Subcutaneous abdominal adipose tissue (tissue), 5 donors: ENCODE measurements around the gene HRH3.

Experiments used
- H3K27ac ChIP-seq: one replicate; pipeline ENCODE4 v1.7.0; 2013; ENCODE audit warnings: low read depth, mild to moderate bottlenecking, inconsistent platforms, low read length, moderate library complexity
- H3K27me3 ChIP-seq, 5 donors: one replicate each; pipeline ENCODE4 v1.7.0; 2013; ENCODE audit warnings: low read length in 5 of 5, inconsistent platforms in 1 of 5; ENCODE audit not compliant: control insufficient read depth in 5 of 5, insufficient read depth in 4 of 5
- H3K36me3 ChIP-seq, 5 donors: one replicate each; pipeline ENCODE4 v1.7.0; 2013; ENCODE audit warnings: low read length in 5 of 5; ENCODE audit not compliant: control insufficient read depth in 5 of 5, insufficient read depth in 5 of 5
- H3K4me1 ChIP-seq, 5 donors: one replicate each; pipeline ENCODE4 v1.7.0; 2013; ENCODE audit warnings: low read length in 5 of 5, mild to moderate bottlenecking in 3 of 5, moderate library complexity in 1 of 5; ENCODE audit not compliant: control insufficient read depth in 5 of 5, insufficient read depth in 5 of 5
- H3K4me3 ChIP-seq, 5 donors: one replicate each; pipeline ENCODE4 v1.7.0; 2013; ENCODE audit warnings: low read length in 5 of 5, low read depth in 1 of 5
- H3K9ac ChIP-seq, 5 donors: one replicate each; pipeline ENCODE4 v1.7.0; 2013; ENCODE audit warnings: low read length in 5 of 5, mild to moderate bottlenecking in 4 of 5, moderate library complexity in 3 of 5
- H3K9me3 ChIP-seq, 5 donors: one replicate each; pipeline ENCODE4 v1.7.0; 2013; ENCODE audit warnings: low read length in 5 of 5; ENCODE audit not compliant: control insufficient read depth in 5 of 5
- donor health status: healthy.
- donor health status: healthy.
- donor health status: healthy.
- donor health status: healthy.
- donor health status: healthy.

Gene HRH3

DNA sequence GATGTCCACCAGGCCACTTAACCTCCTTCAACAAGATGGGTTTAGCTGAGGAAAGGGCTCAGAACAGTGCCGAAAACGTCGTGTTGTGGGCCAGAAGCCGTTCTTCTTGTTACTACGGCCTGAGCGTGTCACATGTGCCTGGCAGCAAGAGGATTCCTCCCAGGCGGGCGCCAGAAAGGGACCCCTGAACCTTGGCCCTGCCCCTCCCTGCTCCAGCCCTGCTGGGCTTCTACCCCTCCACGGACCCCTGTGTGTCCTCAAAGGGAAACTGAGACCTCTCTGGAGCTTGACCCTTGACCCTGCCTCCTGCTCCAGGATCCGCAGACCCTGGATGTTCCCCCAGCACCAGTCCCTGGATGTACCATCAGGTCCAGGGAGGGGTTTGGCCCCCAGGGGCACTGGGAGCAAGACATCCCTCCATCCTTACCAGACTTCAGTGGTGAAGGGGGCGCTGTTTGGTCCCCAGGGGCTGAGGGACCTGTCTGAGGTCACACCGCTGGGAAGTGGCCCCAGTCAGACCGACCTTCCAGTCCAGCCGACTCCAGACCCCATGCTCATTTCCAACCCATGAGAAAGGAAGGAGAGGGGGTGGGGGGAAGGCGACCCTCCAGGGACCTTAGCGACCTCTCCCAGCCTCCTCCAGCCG, 10.1 kb downstream of the HRH3 start:
- H3K4me1 ChIP-seq: peaks cover 4 to 23% (median 12%) of the 10 kb centered on the region in 5 donors
- peaks cover 0 to 2% (median 0%) of the 10 kb centered on the region in 5 donors for H3K36me3 ChIP-seq
- H3K27ac ChIP-seq: no peak overlapping the region
- no peak overlapping the region for H3K9ac ChIP-seq
- H3K9me3 ChIP-seq: no peaks in the 10 kb centered on the region
- H3K4me3 ChIP-seq: no peak overlapping the region
- H3K27me3 ChIP-seq: peaks cover 32 to 41% (median 40%) of the 10 kb centered on the region in 5 donors

DNA sequence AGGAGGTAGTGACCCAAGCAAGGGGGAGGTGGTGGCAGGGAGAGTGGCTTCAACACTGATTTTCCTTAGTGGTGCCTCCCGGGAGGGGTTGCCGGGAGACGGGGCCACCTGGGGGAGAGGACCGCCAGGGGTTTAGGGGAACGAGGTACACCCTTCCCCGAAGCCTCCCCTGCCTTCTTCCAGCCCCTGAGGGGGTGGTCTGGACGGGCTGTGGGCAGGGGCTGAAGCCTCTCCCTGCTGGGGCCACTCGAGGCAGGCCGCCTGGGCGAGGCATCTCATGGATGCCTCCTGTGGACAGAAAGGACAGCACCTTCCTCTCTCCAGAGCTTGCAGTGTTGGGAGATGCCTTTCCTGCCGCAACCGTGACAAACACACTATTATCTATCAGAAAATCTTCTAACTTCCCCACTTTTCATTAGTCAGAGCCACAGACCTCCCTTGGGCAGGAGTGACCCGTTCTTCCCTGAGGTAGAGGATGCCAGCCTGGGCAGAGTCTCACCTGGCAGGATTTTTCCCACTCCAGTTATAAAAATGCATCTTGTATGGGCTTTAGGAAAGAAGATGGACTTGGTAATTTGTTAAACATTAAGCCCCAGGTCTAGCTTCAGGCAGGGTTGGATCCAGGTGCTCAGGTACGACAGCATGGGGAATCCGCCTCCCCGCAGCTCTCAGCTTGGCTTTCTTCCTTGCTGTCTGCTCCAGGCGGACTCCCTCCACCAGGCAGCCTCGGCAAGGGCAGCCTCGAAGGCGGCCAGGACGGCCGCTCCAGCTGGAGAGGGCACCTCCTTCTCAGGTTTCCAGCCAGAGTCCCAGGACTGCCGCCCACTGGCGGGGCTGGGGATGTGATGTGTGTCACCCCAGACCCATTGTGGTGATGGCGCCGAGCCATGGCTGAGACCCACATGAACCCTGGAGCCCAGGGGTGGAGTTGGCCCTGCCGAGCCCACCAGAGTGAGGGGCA, 11.0 kb downstream of the HRH3 start:
- Histone ChIP-seq H3K36me3 (peaks cover 0 to 2% (median 0%) of the 10 kb centered on the region in 5 donors), H3K9ac (no peak overlapping the region), H3K27me3 (peaks cover 24 to 33% (median 32%) of the 10 kb centered on the region in 5 donors), H3K27ac (no peak overlapping the region), H3K9me3 (no peaks in the 10 kb centered on the region), H3K4me1 (peaks cover 4 to 23% (median 12%) of the 10 kb centered on the region in 5 donors), H3K4me3 (no peak overlapping the region)

GRCh38 chr20:62208061-62208794, 11.8 kb downstream of the HRH3 start:
- Histone ChIP-seq H3K4me1 (peaks cover 4 to 23% (median 12%) of the 10 kb centered on the region in 5 donors), H3K9me3 (no peaks in the 10 kb centered on the region), H3K27me3 (peaks cover 20 to 31% (median 27%) of the 10 kb centered on the region in 5 donors), H3K27ac (no peak overlapping the region), H3K36me3 (peaks cover 0 to 3% (median under 1%) of the 10 kb centered on the region in 5 donors), H3K4me3 (no peak overlapping the region), H3K9ac (no peak overlapping the region)

DNA sequence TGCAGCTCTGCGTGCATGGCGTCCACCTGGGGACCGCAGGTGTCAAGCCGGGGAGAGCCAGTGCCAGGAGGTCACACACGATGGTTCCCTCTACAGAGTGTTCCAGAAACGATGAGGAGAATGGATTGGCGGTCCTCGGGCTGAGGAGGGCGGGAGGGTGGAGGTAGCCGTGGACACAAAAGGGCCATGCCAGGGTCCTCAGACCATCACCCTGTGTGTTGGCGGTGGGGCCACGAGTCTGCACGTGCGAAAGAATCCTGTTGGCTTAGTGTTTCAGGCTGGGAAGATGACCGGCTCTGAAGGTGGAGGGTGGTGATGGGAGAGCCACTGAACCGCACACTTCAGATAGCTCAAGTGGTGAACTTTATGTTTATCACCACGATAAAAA, 13.7 kb downstream of the HRH3 start:
- peaks cover 14 to 20% (median 18%) of the 10 kb centered on the region in 5 donors for H3K27me3 ChIP-seq
- H3K4me1 ChIP-seq: peaks cover 4 to 23% (median 15%) of the 10 kb centered on the region in 5 donors
- H3K9ac ChIP-seq: no peak overlapping the region
- H3K27ac ChIP-seq: no peak overlapping the region
- H3K4me3 ChIP-seq: no peak overlapping the region
- no peaks in the 10 kb centered on the region for H3K9me3 ChIP-seq
- H3K36me3 ChIP-seq: peaks cover 0 to 16% (median 12%) of the 10 kb centered on the region in 5 donors

DNA sequence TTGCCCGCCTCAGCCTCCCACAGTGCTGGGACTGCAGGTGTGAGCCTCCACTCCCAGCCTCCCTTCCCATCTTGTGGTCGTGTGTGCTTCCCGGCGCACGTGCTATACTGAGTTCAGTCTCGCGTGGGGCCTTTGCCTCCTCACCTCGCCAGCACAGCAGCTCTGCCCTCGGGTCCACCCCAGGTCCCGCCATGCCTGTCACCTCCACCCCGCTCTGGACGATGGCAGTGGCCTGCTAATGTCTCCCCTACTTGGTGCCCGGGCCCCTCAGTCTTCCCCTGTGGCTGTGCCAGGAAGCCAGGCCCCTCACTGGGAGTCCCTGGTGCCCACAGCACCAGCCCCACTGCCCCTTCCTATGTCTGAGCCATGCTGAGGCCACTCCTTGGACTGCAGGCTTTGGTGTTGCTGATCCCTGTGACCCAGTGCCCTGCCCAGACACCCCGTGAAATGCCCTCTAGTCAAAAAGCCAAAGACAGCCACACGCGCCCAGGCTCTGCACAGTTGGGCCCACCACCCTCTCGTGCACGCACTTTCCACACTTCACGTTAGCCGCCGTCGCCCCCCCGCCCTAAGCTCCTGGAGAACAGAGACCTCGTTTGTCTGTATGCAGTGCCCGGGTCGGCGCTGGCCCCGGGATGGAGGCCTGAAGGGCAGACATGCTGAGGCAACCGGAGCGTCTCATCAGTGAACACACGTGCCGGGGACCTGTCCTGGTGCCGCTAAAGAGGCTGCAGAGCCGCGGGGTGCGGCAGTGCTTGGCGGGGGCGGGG, 14.3 kb downstream of the HRH3 start:
- no peaks in the 10 kb centered on the region for H3K9me3 ChIP-seq
- H3K4me1 ChIP-seq: peaks cover 4 to 23% (median 15%) of the 10 kb centered on the region in 5 donors
- H3K36me3 ChIP-seq: peaks cover 0 to 21% (median 17%) of the 10 kb centered on the region in 5 donors
- H3K9ac ChIP-seq: no peak overlapping the region
- H3K4me3 ChIP-seq: no peak overlapping the region
- peaks cover 9 to 15% (median 13%) of the 10 kb centered on the region in 5 donors for H3K27me3 ChIP-seq
- H3K27ac ChIP-seq: no peak overlapping the region

- Histone ChIP-seq H3K4me1 (peaks cover 4 to 16% (median 12%) of the 10 kb centered on the region in 5 donors), H3K9ac (no peak overlapping the region), H3K9me3 (no peaks in the 10 kb centered on the region), H3K4me3 (no peak overlapping the region), H3K27ac (no peak overlapping the region), H3K27me3 (no peaks in the 10 kb centered on the region), H3K36me3 (peaks cover 5 to 40% (median 37%) of the 10 kb centered on the region in 5 donors)
Measured at GRCh38 chr20:62203378-62204030, 16.6 kb downstream of the HRH3 start.

- Histone ChIP-seq H3K4me1 (peaks cover 4 to 13% (median 9%) of the 10 kb centered on the region in 5 donors), H3K27me3 (no peaks in the 10 kb centered on the region), H3K27ac (no peak overlapping the region), H3K9ac (no peak overlapping the region), H3K9me3 (no peaks in the 10 kb centered on the region), H3K36me3 (peaks cover 5 to 46% (median 44%) of the 10 kb centered on the region in 5 donors), H3K4me3 (no peak overlapping the region)
Measured at GRCh38 chr20:62202676-62203377, 17.3 kb downstream of the HRH3 start.

- Histone ChIP-seq H3K9me3 (no peaks in the 10 kb centered on the region), H3K27ac (no peak overlapping the region)
Measured at GRCh38 chr20:62202083-62202395, 18.0 kb downstream of the HRH3 start.

More at GRCh38 chr20:62202083-62202395, 18.0 kb downstream of the HRH3 start:
- Histone ChIP-seq H3K36me3 (peaks cover 6 to 54% (median 51%) of the 10 kb centered on the region in 5 donors), H3K4me1 (peaks cover 0 to 6% (median 1%) of the 10 kb centered on the region in 5 donors), H3K4me3 (no peak overlapping the region), H3K9ac (no peak overlapping the region), H3K27me3 (no peaks in the 10 kb centered on the region)
